Astrocyte (in vitro differentiated cells and primary cell): ENCODE measurements around the gene MAPK8IP3.

Experiments used
- CTCF ChIP-seq: IDR thresholded peaks from 2 replicates; pipeline ENCODE4 v1.5.1; 2011; ENCODE audit warnings: low read depth, mild to moderate bottlenecking, inconsistent platforms, low read length, moderate library complexity; ENCODE audit not compliant: insufficient read depth
- EZH2 ChIP-seq: IDR thresholded peaks from 2 replicates; pipeline ENCODE4 v1.6.1; 2012; ENCODE audit warnings: mild to moderate bottlenecking, low read length, inconsistent platforms; ENCODE audit not compliant: insufficient read depth

GRCh38 chr16:1764971-1765370 lies 59.0 kb downstream of the MAPK8IP3 start:
- TF ChIP-seq CTCF = no peak
- no peak for TF ChIP-seq EZH2
